Lung (tissue), 12 donors: ENCODE results near the gene PTPRN2. TPM values are rescaled to one million over a fixed set of nuclear protein-coding genes. Genes with fewer than 3 reads are reported as not detected.

Experiments
- ATAC-seq: fragments of 200-7000 bp; cut with Tn5 transposase; one replicate; pipeline ENCODE4 v1.9.1; 2020; ENCODE audit warnings: moderate number of reproducible peaks; ENCODE audit not compliant: insufficient read depth, low FRiP score
- DNase-seq, 3 donors: peaks; one replicate each; pipeline ENCODE4 v3.0.0-alpha.2; 2013 to 2017
- H3K27ac ChIP-seq, 2 donors: one replicate each; pipeline ENCODE4 v1.5.1; 2013; ENCODE audit warnings: mild to moderate bottlenecking in 2 of 2, moderate library complexity in 2 of 2, control low read depth in 1 of 2, inconsistent platforms in 1 of 2, low read depth in 1 of 2, low read length in 1 of 2
- H3K27me3 ChIP-seq, 3 donors: one replicate each; pipeline ENCODE4 v1.5.1; 2013; ENCODE audit warnings: low read length in 2 of 3; ENCODE audit not compliant: control insufficient read depth in 3 of 3, insufficient read depth in 3 of 3
- H3K36me3 ChIP-seq, 4 donors: one replicate each; pipeline ENCODE4 v1.5.1; 2013; ENCODE audit warnings: low read length in 4 of 4, mild to moderate bottlenecking in 1 of 4, moderate library complexity in 1 of 4; ENCODE audit not compliant: control insufficient read depth in 4 of 4, insufficient read depth in 4 of 4
- H3K4me1 ChIP-seq, 5 donors: one replicate each; pipeline ENCODE4 v1.5.1; 2013; ENCODE audit warnings: low read length in 5 of 5, mild to moderate bottlenecking in 2 of 5, moderate library complexity in 1 of 5; ENCODE audit not compliant: control insufficient read depth in 5 of 5, insufficient read depth in 5 of 5
- H3K4me3 ChIP-seq: one replicate; pipeline ENCODE4 v1.5.1; 2013; ENCODE audit warnings: mild to moderate bottlenecking, control low read depth, moderate library complexity
- H3K9ac ChIP-seq, 2 donors: one replicate each; pipeline ENCODE4 v1.5.1; 2013; ENCODE audit warnings: low read length in 2 of 2, control low read depth in 1 of 2; ENCODE audit not compliant: insufficient read depth in 1 of 2
- H3K9me3 ChIP-seq, 4 donors: one replicate each; pipeline ENCODE4 v1.5.1; 2013; ENCODE audit warnings: low read length in 3 of 4, mild to moderate bottlenecking in 1 of 4, moderate library complexity in 1 of 4; ENCODE audit not compliant: control insufficient read depth in 4 of 4, insufficient read depth in 3 of 4
- CTCF ChIP-seq: IDR thresholded peaks from 2 replicates; pipeline ENCODE4 v1.5.1; 2012; ENCODE audit warnings: mild to moderate bottlenecking; ENCODE audit errors: control extremely low read depth, extremely low read depth
- WGBS, 2 donors: extraction: QIAGEN DNeasy Blood & Tissue Kit; methylation state at CpG; one replicate each; pipeline ENCODE4 v1.1.7; 2013; 5-methylcytosine and 5-hydroxymethylcytosine counted together
- polyA plus RNA-seq, 2 donors: library from polyadenylated mRNA; stranded (reverse); fragments of 200-250 nt; gene quantifications; one replicate each; pipeline ENCODE4 v1.2.1, GENCODE V29; 2013
- total RNA-seq, 2 donors: library from RNA; depleted of rRNA in 1 of 2; stranded (reverse); fragments of >200 nt in 1 of 2; gene quantifications; one replicate each; pipeline ENCODE4 v1.2.1, GENCODE V29; 2014 to 2021
- donor health status: control.
- donor health status: control.
- donor health status: Bipolar disorder and iron deficiency.
- donor health status: healthy.
- donor health status: DM: yes; HTN: yes; CAD: no.

Gene PTPRN2
- total and polyA plus RNA-seq, 4 donors = 2.1 to 7.4 (median 4.4) TPM

DNA sequence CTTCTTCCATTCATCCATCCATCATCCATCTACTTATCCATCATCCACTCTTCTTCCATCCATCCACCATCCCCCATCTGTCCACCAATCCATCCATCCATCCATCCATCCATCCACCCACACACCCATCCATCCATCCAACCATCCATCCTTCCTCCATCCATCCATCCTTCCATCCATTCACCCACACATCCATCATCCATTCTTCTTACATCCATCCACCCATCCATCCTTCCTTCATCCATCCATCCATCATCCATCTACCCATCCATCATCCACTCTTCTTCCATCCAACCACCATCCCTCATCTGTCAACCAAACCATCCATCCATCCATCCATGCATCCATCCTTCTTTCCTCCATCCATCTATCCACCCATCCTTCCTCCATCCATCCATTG is 821.5 kb downstream of the PTPRN2 start:
- Histone ChIP-seq H3K36me3 (no peaks in the 10 kb centered on the region), H3K9ac (no peak overlapping the region), H3K4me3 (no peak overlapping the region), H3K9me3 (peaks cover 0 to 48% (median 2%) of the 10 kb centered on the region in 4 donors), H3K4me1 (no peaks in the 10 kb centered on the region), H3K27me3 (peaks cover 0 to 6% (median 4%) of the 10 kb centered on the region in 3 donors), H3K27ac (no peak overlapping the region)
- DNase-seq = no peak
- TF ChIP-seq CTCF = no peak
- ATAC-seq = no peak

DNA sequence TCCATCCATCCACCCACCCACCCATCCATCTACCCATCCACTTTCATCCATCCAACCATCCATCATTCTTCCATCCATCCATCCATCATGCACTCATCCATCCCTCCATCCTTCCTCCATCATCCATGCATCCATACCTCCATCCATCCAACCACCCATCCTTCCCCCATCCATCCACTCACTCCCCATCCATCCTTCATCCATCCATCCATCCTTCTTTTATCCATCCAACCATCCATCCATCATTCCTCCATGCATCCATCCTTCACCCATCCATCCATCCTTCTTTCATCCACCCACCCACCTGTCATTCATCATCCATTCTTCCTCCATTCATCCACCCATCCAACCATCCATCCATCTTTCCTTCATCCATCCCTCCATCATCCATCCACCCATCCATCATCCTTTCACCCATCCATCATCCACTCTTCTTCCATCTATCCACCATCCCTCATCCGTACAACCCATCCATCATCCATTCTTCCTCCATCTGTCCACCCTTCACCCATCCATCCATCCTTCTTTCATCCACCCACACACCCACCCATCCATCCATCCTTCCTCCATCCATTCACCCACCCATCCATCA is 822.6 kb downstream of the PTPRN2 start:
- Histone ChIP-seq H3K36me3 (no peaks in the 10 kb centered on the region), H3K4me3 (no peak overlapping the region), H3K4me1 (no peaks in the 10 kb centered on the region), H3K27ac (no peak overlapping the region), H3K9me3 (peaks cover 0 to 42% (median 2%) of the 10 kb centered on the region in 4 donors), H3K9ac (no peak overlapping the region), H3K27me3 (peaks cover 0 to 4% (median 2%) of the 10 kb centered on the region in 3 donors)
- TF ChIP-seq CTCF = no peak
- WGBS, 2 donors = 84 to 94% methylated on average over 1 of the region's 1 CpG
- no peak for ATAC-seq
- DNase-seq = no peak

DNA sequence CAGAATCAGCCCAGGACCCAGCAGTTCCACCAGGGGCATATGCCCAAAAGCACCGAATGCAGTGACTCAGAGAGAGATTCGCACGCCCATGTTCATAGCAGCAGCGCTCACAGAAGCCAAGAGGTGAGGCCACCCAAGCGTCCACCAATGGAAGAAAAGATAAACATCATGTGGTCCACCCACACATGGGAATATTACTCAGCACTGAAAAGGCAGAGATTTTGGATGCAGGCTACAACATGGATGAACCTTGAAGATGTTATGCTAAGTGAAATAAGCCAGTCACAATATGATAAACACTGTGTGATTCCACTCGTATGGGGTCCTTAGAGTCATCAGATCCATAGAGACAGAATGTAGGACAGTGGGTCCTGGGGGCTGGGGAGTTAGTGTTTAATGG is 823.4 kb downstream of the PTPRN2 start:
- 91 to 92% methylated on average over 6 of the region's 6 CpGs for WGBS, 2 donors
- H3K27ac ChIP-seq = no peak overlapping the region
- no peak for TF ChIP-seq CTCF
- H3K9ac ChIP-seq = no peak overlapping the region
- H3K36me3 ChIP-seq = no peaks in the 10 kb centered on the region
- peaks cover 0 to 4% (median 0%) of the 10 kb centered on the region in 3 donors for H3K27me3 ChIP-seq
- no peak for DNase-seq
- H3K4me3 ChIP-seq = no peak overlapping the region
- no peaks in the 10 kb centered on the region for H3K4me1 ChIP-seq
- ATAC-seq = no peak
- peaks cover 0 to 43% (median 2%) of the 10 kb centered on the region in 4 donors for H3K9me3 ChIP-seq
